Measurements from ENCODE around the gene UBE3C.

The UBE3C gene

GRCh38 chr7:157241631-157242030, 102.9 kb downstream of the UBE3C start:
- no peaks in the 10 kb centered on the region for H3K4me1 ChIP-seq (ENCODE audit: control insufficient read depth in 2 of 2, insufficient read depth in 1 of 2, low read depth in 1 of 2, low read length in 2 of 2)
- no peak overlapping the region for H3K4me2 ChIP-seq (ENCODE audit: insufficient read depth, low read length, poor library complexity, severe bottlenecking)
- no peaks in the 10 kb centered on the region for H3K79me1 ChIP-seq (ENCODE audit: low read depth, low read length)
- no peak overlapping the region for H3K18ac ChIP-seq (ENCODE audit: low read length)
- H4K8ac ChIP-seq (ENCODE audit: low read depth, low read length) = no peak overlapping the region
- no peak overlapping the region for H4K91ac ChIP-seq (ENCODE audit: low read depth, low read length, poor library complexity)
- no peak overlapping the region for H2BK15ac ChIP-seq (ENCODE audit: low read length)
- peaks cover 2% of the 10 kb centered on the region in 2 donors for H3K9me3 ChIP-seq (replicated peaks in 1 of 2; ENCODE audit: control insufficient read depth in 2 of 2, insufficient read depth in 1 of 2, low read depth in 1 of 2, low read length in 2 of 2)
- no peak overlapping the region for H2AFZ ChIP-seq (ENCODE audit: low read length)
- H2BK5ac ChIP-seq (ENCODE audit: low read length) = no peak overlapping the region
- H3K14ac ChIP-seq (ENCODE audit: low read length) = no peak overlapping the region
- no peak overlapping the region for H3K4ac ChIP-seq (ENCODE audit: low read length)
- H2AK5ac ChIP-seq (ENCODE audit: low read depth, low read length) = no peak overlapping the region
- peak overlapping the region; percentile 55 for H3K9ac ChIP-seq (ENCODE audit: low read depth, low read length, poor library complexity)
- no peak for DNase-seq (ENCODE audit: low spot score)
- no peak overlapping the region for H2BK12ac ChIP-seq (ENCODE audit: low read length)
- no peaks in the 10 kb centered on the region for H3K27me3 ChIP-seq (ENCODE audit: control insufficient read depth in 3 of 3, insufficient read depth in 3 of 3, low read depth in 1 of 3, low read length in 3 of 3)
- H2BK120ac ChIP-seq (ENCODE audit: low read depth, low read length) = no peak overlapping the region
- H3K36me3 ChIP-seq (replicated peaks in 1 of 2; ENCODE audit: control insufficient read depth in 2 of 2, insufficient read depth in 2 of 2, low read length in 2 of 2) = peaks cover 15 to 51% of the 10 kb centered on the region in 2 donors
- no peak overlapping the region for H3K4me3 ChIP-seq (ENCODE audit: low read length in 2 of 2)
- H3K27ac ChIP-seq (replicated peaks; ENCODE audit: low read length) = no peak overlapping the region
- whole genome bisulfite sequencing, 2 donors (ENCODE audit: extremely low coverage in 2 of 2, insufficient read length in 2 of 2, insufficient replicate concordance in 1 of 2) = no CpG with 5 or more reads among the region's 5 CpGs
- peak overlapping the region; percentile 45 for H3K23ac ChIP-seq (ENCODE audit: low read depth, low read length, poor library complexity)

- WGBS, 2 donors (ENCODE audit: extremely low coverage in 2 of 2, insufficient read length in 2 of 2, insufficient replicate concordance in 1 of 2) = no CpG with 5 or more reads among the region's 6 CpGs
- Histone ChIP-seq H3K36me3 (replicated peaks in 1 of 2; ENCODE audit: control insufficient read depth in 2 of 2, insufficient read depth in 2 of 2, low read length in 2 of 2) (peaks cover 15 to 49% of the 10 kb centered on the region in 2 donors), H3K14ac (ENCODE audit: low read length) (no peak overlapping the region), H3K18ac (ENCODE audit: low read length) (no peak overlapping the region), H3K27ac (replicated peaks; ENCODE audit: low read length) (no peak overlapping the region), H2BK15ac (ENCODE audit: low read length) (no peak overlapping the region), H3K27me3 (ENCODE audit: control insufficient read depth in 3 of 3, insufficient read depth in 3 of 3, low read depth in 1 of 3, low read length in 3 of 3) (no peaks in the 10 kb centered on the region), H2BK5ac (ENCODE audit: low read length) (no peak overlapping the region), H2AK5ac (ENCODE audit: low read depth, low read length) (no peak overlapping the region), H3K4me2 (ENCODE audit: insufficient read depth, low read length, poor library complexity, severe bottlenecking) (no peak overlapping the region), H4K8ac (ENCODE audit: low read depth, low read length) (no peak overlapping the region), H2AFZ (ENCODE audit: low read length) (no peak overlapping the region), H3K9me3 (replicated peaks in 1 of 2; ENCODE audit: control insufficient read depth in 2 of 2, insufficient read depth in 1 of 2, low read depth in 1 of 2, low read length in 2 of 2) (peaks cover 0 to 3% of the 10 kb centered on the region in 2 donors), H3K4me1 (ENCODE audit: control insufficient read depth in 2 of 2, insufficient read depth in 1 of 2, low read depth in 1 of 2, low read length in 2 of 2) (no peaks in the 10 kb centered on the region), H3K9ac (ENCODE audit: low read depth, low read length, poor library complexity) (no peak overlapping the region), H3K79me1 (ENCODE audit: low read depth, low read length) (no peaks in the 10 kb centered on the region), H3K4me3 (ENCODE audit: low read length in 2 of 2) (no peak overlapping the region), H2BK12ac (ENCODE audit: low read length) (no peak overlapping the region), H4K91ac (ENCODE audit: low read depth, low read length, poor library complexity) (no peak overlapping the region), H3K23ac (ENCODE audit: low read depth, low read length, poor library complexity) (no peak overlapping the region), H2BK120ac (ENCODE audit: low read depth, low read length) (no peak overlapping the region), H3K4ac (ENCODE audit: low read length) (no peak overlapping the region)
- no peak for DNase-seq (ENCODE audit: low spot score)
Observed at GRCh38 chr7:157244516-157245294, 106.0 kb downstream of the UBE3C start.

DNA sequence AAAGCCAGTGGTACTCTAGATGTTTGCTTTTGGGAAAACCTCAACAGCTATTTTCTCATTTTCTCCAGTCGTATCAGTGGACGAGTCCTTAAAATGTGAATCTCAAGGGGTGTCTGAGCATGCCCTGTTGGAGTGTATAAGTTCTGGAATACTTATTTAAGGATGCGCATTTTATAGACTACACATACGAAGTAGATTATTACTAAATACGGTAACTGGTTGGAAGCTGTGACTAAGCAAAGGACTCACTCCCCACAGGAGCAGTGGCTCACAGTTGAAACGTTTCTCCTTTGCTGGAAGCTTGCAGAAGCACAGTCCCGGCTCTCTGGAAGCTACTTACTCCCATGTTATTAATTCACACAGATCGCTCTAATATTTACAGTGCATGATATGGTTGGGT, 107.3 kb downstream of the UBE3C start:
- Histone ChIP-seq H2BK120ac (ENCODE audit: low read depth, low read length) (no peak overlapping the region), H2AK5ac (ENCODE audit: low read depth, low read length) (no peak overlapping the region), H3K79me1 (ENCODE audit: low read depth, low read length) (no peaks in the 10 kb centered on the region), H4K91ac (ENCODE audit: low read depth, low read length, poor library complexity) (no peak overlapping the region), H3K36me3 (replicated peaks in 1 of 2; ENCODE audit: control insufficient read depth in 2 of 2, insufficient read depth in 2 of 2, low read length in 2 of 2) (peaks cover 13 to 54% of the 10 kb centered on the region in 2 donors), H2AFZ (ENCODE audit: low read length) (no peak overlapping the region), H3K23ac (ENCODE audit: low read depth, low read length, poor library complexity) (no peak overlapping the region), H3K4me2 (ENCODE audit: insufficient read depth, low read length, poor library complexity, severe bottlenecking) (no peak overlapping the region), H2BK15ac (ENCODE audit: low read length) (no peak overlapping the region), H4K8ac (ENCODE audit: low read depth, low read length) (no peak overlapping the region), H3K4ac (ENCODE audit: low read length) (no peak overlapping the region), H3K4me1 (ENCODE audit: control insufficient read depth in 2 of 2, insufficient read depth in 1 of 2, low read depth in 1 of 2, low read length in 2 of 2) (no peaks in the 10 kb centered on the region), H3K9ac (ENCODE audit: low read depth, low read length, poor library complexity) (no peak overlapping the region), H3K27me3 (ENCODE audit: control insufficient read depth in 3 of 3, insufficient read depth in 3 of 3, low read depth in 1 of 3, low read length in 3 of 3) (no peaks in the 10 kb centered on the region), H2BK5ac (ENCODE audit: low read length) (no peak overlapping the region), H3K18ac (ENCODE audit: low read length) (no peak overlapping the region), H3K27ac (replicated peaks; ENCODE audit: low read length) (no peak overlapping the region), H3K4me3 (ENCODE audit: low read length in 2 of 2) (no peak overlapping the region), H3K9me3 (replicated peaks in 1 of 2; ENCODE audit: control insufficient read depth in 2 of 2, insufficient read depth in 1 of 2, low read depth in 1 of 2, low read length in 2 of 2) (peaks cover 0 to 1% of the 10 kb centered on the region in 2 donors), H2BK12ac (ENCODE audit: low read length) (no peak overlapping the region), H3K14ac (ENCODE audit: low read length) (no peak overlapping the region)
- no CpG with 5 or more reads among the region's 8 CpGs for WGBS, 2 donors (ENCODE audit: extremely low coverage in 2 of 2, insufficient read length in 2 of 2, insufficient replicate concordance in 1 of 2)
- DNase-seq (ENCODE audit: low spot score) = no peak

DNA sequence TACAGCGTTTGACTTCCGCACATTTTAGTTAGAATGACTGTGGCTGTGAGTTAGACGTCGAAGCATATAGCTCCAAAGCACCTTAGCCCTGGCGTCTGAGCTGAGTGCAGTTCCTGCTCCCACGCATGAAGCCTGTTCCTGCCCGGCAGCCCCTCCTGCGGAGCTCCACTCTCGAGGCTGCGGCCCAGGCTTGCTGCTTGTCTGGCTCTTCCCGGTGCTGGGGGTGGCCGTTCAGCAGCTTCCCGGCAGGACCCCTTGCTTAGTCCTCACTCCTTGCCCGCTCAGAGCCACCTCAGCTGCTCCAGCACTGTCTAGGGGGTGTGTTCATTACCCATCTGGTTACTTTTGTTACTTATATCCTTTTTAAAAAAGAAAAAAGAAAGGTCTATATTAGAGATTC, 109.9 kb downstream of the UBE3C start:
- Histone ChIP-seq H3K14ac (ENCODE audit: low read length) (no peak overlapping the region), H3K79me1 (ENCODE audit: low read depth, low read length) (no peaks in the 10 kb centered on the region), H3K4me1 (ENCODE audit: control insufficient read depth in 2 of 2, insufficient read depth in 1 of 2, low read depth in 1 of 2, low read length in 2 of 2) (no peaks in the 10 kb centered on the region), H3K4me3 (ENCODE audit: low read length in 2 of 2) (no peak overlapping the region), H2BK15ac (ENCODE audit: low read length) (no peak overlapping the region), H2AFZ (ENCODE audit: low read length) (no peak overlapping the region), H2BK120ac (ENCODE audit: low read depth, low read length) (no peak overlapping the region), H2BK12ac (ENCODE audit: low read length) (no peak overlapping the region), H3K4me2 (ENCODE audit: insufficient read depth, low read length, poor library complexity, severe bottlenecking) (no peak overlapping the region), H3K27ac (replicated peaks; ENCODE audit: low read length) (no peak overlapping the region), H4K91ac (ENCODE audit: low read depth, low read length, poor library complexity) (no peak overlapping the region), H3K18ac (ENCODE audit: low read length) (no peak overlapping the region), H3K9ac (ENCODE audit: low read depth, low read length, poor library complexity) (no peak overlapping the region), H3K23ac (ENCODE audit: low read depth, low read length, poor library complexity) (no peak overlapping the region), H4K8ac (ENCODE audit: low read depth, low read length) (no peak overlapping the region), H3K36me3 (replicated peaks in 1 of 2; ENCODE audit: control insufficient read depth in 2 of 2, insufficient read depth in 2 of 2, low read length in 2 of 2) (peaks cover 13 to 69% of the 10 kb centered on the region in 2 donors), H3K27me3 (ENCODE audit: control insufficient read depth in 3 of 3, insufficient read depth in 3 of 3, low read depth in 1 of 3, low read length in 3 of 3) (no peaks in the 10 kb centered on the region), H3K9me3 (replicated peaks in 1 of 2; ENCODE audit: control insufficient read depth in 2 of 2, insufficient read depth in 1 of 2, low read depth in 1 of 2, low read length in 2 of 2) (peaks cover 0 to 1% of the 10 kb centered on the region in 2 donors), H2BK5ac (ENCODE audit: low read length) (no peak overlapping the region), H2AK5ac (ENCODE audit: low read depth, low read length) (no peak overlapping the region), H3K4ac (ENCODE audit: low read length) (no peak overlapping the region)
- no peak for DNase-seq (ENCODE audit: low spot score)
- WGBS, 2 donors (ENCODE audit: extremely low coverage in 2 of 2, insufficient read length in 2 of 2, insufficient replicate concordance in 1 of 2) = no CpG with 5 or more reads among the region's 14 CpGs
